ENCODE measurements around the gene ITFG1. TPM values are rescaled to one million over a fixed set of nuclear protein-coding genes. Genes with fewer than 3 reads are reported as not detected.

ITFG1 gene
- total and polyA plus RNA-seq, 9 of the 15 experiments (the other 6 are each of a cell fraction or from before 2014, with no cell fraction given) = 17.1 to 83.5 (median 35.8) TPM

DNA sequence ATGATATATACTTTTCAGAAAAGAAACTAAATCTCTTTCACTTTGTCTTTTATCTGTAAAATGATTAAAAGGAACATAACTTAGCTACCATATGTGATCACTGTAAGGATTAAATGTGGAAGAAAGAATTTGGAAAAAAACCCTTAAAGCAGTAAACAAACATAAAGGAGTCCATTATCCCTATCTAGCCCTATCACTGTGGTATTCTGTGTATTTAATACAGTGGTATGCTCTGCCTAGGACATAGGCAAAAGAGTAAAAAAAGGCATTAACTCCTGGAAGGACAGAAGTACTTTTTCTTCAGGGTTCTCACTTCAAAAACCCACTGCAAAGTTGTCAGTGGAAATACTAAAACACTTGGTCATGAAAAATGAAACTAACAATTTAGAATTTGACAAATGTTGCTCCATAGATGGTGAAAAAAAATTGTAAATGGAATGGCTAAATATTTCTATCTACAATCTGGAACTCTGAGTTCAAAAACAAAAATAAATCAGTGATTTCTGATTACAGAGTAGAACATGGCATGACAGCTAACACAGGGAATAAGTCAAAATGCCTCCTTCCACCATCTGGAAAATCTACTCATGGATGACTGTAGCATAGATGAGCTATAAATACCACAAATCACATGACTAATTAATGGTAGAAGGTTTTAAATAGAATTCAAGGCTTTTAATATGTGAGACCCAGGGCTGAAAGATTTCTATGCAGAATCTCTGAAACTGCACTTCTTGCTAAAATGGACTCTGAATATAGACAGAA, 140.1 kb downstream of the ITFG1 start:
- no peak overlapping the region for H2AFZ ChIP-seq (ENCODE audit: low read depth, low read length)
- H3K4me2 ChIP-seq (ENCODE audit: insufficient read depth, low read length) = no peak overlapping the region
- DNase-seq (ENCODE audit: extremely low read depth in 1 of 4, low spot score in 3 of 4) (no peak), ATAC-seq (no peak), FAIRE-seq (no peak)
- no peaks in the 10 kb centered on the region for H3K36me3 ChIP-seq (ENCODE audit: control insufficient read depth, insufficient read depth, low read length)
- CTCF ChIA-PET (ENCODE audit: low intra/inter-chr PET ratio) = no interaction called here
- no peaks in the 10 kb centered on the region for H3K79me2 ChIP-seq (ENCODE audit: control insufficient read depth, insufficient read depth, low read length)
- H3K4me1 ChIP-seq (replicated peaks in 1 of 2; ENCODE audit: control insufficient read depth in 2 of 2, insufficient read depth in 2 of 2, low read length in 2 of 2) = no peaks in the 10 kb centered on the region
- no peak overlapping the region for H3K4me3 ChIP-seq
- in situ Hi-C loops (cut with MboI) = no loop called here
- no peaks in the 10 kb centered on the region for H3K9me3 ChIP-seq (replicated peaks; ENCODE audit: control insufficient read depth, insufficient read depth, low read depth, low read length)
- TF ChIP-seq, protein P1, sequence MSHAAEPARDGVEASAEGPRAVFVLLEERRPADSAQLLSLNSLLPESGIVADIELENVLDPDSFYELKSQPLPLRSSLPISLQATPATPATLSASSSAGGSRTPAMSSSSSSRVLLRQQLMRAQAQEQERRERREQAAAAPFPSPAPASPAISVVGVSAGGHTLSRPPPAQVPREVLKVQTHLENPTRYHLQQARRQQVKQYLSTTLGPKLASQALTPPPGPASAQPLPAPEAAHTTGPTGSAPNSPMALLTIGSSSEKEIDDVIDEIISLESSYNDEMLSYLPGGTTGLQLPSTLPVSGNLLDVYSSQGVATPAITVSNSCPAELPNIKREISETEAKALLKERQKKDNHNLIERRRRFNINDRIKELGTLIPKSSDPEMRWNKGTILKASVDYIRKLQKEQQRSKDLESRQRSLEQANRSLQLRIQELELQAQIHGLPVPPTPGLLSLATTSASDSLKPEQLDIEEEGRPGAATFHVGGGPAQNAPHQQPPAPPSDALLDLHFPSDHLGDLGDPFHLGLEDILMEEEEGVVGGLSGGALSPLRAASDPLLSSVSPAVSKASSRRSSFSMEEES (CRISPR knock-in tag; IDR thresholded peaks at IDR 0.05) = peak; percentile 49
- no peak for TF ChIP-seq MEF2A (IDR thresholded peaks at IDR 0.05; ENCODE audit: control insufficient read depth, low read depth, low read length)
- no peaks in the 10 kb centered on the region for H4K20me1 ChIP-seq (replicated peaks; ENCODE audit: control insufficient read depth, insufficient read depth, low read length)
- intact Hi-C loops (cut with micrococcal nuclease) = no loop called here
- no peaks in the 10 kb centered on the region for H3K9me1 ChIP-seq (ENCODE audit: control insufficient read depth, insufficient read depth, low read length)
- POLR2A ChIA-PET = no interaction called here
- no TSS peak for BruUV-seq (replicated peaks)
- no peak overlapping the region for H3K27ac ChIP-seq (ENCODE audit: extremely low read depth, low read depth, low read length)
- no peak overlapping the region for H3K9ac ChIP-seq (ENCODE audit: insufficient read depth in 1 of 2, low read depth in 2 of 2, low read length in 2 of 2)
- H3K27me3 ChIP-seq (ENCODE audit: control insufficient read depth in 2 of 2, insufficient read depth in 2 of 2, low read length in 2 of 2) = no peaks in the 10 kb centered on the region
